Osteoblast (primary cell): Measurements from ENCODE around the gene TMEM234. TPM values are rescaled to one million over a fixed set of nuclear protein-coding genes. Genes with fewer than 3 reads are reported as not detected.

Experiments used
- DNase-seq: peaks from one replicate; pipeline ENCODE4 v3.0.0; 2011; ENCODE audit warnings: low spot score, mixed read lengths; ENCODE audit not compliant: insufficient read length; ENCODE audit errors: missing footprints
- H2AFZ ChIP-seq: 2 replicates; pipeline ENCODE4 v1.6.0; 2011; ENCODE audit warnings: mild to moderate bottlenecking, low read length
- H3K27ac ChIP-seq: 2 replicates; pipeline ENCODE4 v1.5.1; 2011; ENCODE audit warnings: mild to moderate bottlenecking, low read depth, low read length, moderate library complexity
- H3K27me3 ChIP-seq: 2 replicates; pipeline ENCODE4 v1.6.0; 2012; ENCODE audit warnings: mild to moderate bottlenecking, control low read depth, inconsistent platforms, low read length, moderate library complexity; ENCODE audit not compliant: insufficient read depth
- H3K36me3 ChIP-seq: 2 replicates; pipeline ENCODE4 v1.5.1; 2011; ENCODE audit warnings: mild to moderate bottlenecking, low read length, control low read depth, moderate library complexity; ENCODE audit not compliant: insufficient read depth
- H3K4me1 ChIP-seq: 2 replicates; pipeline ENCODE4 v1.5.1; 2011; ENCODE audit warnings: mild to moderate bottlenecking, low read length, control low read depth, moderate library complexity; ENCODE audit not compliant: insufficient read depth
- H3K4me2 ChIP-seq: 2 replicates; pipeline ENCODE4 v1.6.0; 2011; ENCODE audit warnings: mild to moderate bottlenecking, low read length; ENCODE audit not compliant: insufficient read depth
- H3K4me3 ChIP-seq: fragments of 200-600 bp; sonication (generic); 3 replicates; pipeline ENCODE4 v1.5.1; 2012; ENCODE audit warnings: mild to moderate bottlenecking, low read length, inconsistent platforms; ENCODE audit not compliant: insufficient read depth
- H3K79me2 ChIP-seq: 2 replicates; pipeline ENCODE4 v1.6.0; 2012; ENCODE audit warnings: mild to moderate bottlenecking, low read length, control low read depth, inconsistent platforms; ENCODE audit not compliant: insufficient read depth
- H3K9me3 ChIP-seq: 2 replicates; pipeline ENCODE4 v1.5.1; 2011; ENCODE audit warnings: low read depth, low read length, control low read depth
- H4K20me1 ChIP-seq: 2 replicates; pipeline ENCODE4 v1.6.0; 2012; ENCODE audit warnings: mild to moderate bottlenecking, low read length, control low read depth; ENCODE audit not compliant: insufficient read depth
- CTCF ChIP-seq: IDR thresholded peaks from 2 replicates; pipeline ENCODE4 v1.5.1; 2011; ENCODE audit warnings: mild to moderate bottlenecking, low read depth, low read length, moderate library complexity; ENCODE audit errors: extremely low read depth
- small RNA-seq: library from RNA; depleted of rRNA; stranded (forward); fragments of <200 nt; gene quantifications from one replicate; pipeline ENCODE3, GENCODE V24; 2012
- total RNA-seq: library from RNA; depleted of rRNA; stranded (reverse); fragments of >200 nt; gene quantifications from 2 replicates; pipeline ENCODE4 v1.2.3, GENCODE V29; 2012

Gene TMEM234
- total RNA-seq, 1 donor = 24.2 TPM

GRCh38 chr1:32170991-32171390, 51.2 kb downstream of the TMEM234 start:
- no peaks in the 10 kb centered on the region for H4K20me1 ChIP-seq
- no peaks in the 10 kb centered on the region for H3K27me3 ChIP-seq
- H3K4me2 ChIP-seq = no peak overlapping the region
- H3K79me2 ChIP-seq = no peaks in the 10 kb centered on the region
- no peak overlapping the region for H2AFZ ChIP-seq
- H3K27ac ChIP-seq = no peak overlapping the region
- peaks cover 78% of the 10 kb centered on the region for H3K36me3 ChIP-seq
- H3K4me1 ChIP-seq = peaks cover 6% of the 10 kb centered on the region
- H3K4me3 ChIP-seq = no peak overlapping the region
- TF ChIP-seq CTCF = no peak
- no peak for DNase-seq
- no peaks in the 10 kb centered on the region for H3K9me3 ChIP-seq

Small RNA genes within 50 kb of the gene (small RNA-seq; reads per million reads assigned to genes)
- not detected for gene RF00017

Other genes with a start within 250 kb of the TMEM234 start
- gene KHDRBS1, start 208.5 kb downstream of the TMEM234 start, total RNA-seq = 52.8 and 53.9 TPM in 2 replicates
- 4.7 and 5.6 TPM in 2 replicates for gene TMEM39B, start 149.4 kb downstream of the TMEM234 start, total RNA-seq
- gene KPNA6, start 114.3 kb downstream of the TMEM234 start, total RNA-seq = 64.8 and 65.5 TPM in 2 replicates
- gene TXLNA, start 42.7 kb downstream of the TMEM234 start, total RNA-seq = 136 and 140 TPM in 2 replicates
- 8.0 and 11.8 TPM in 2 replicates for gene CCDC28B, start 21.8 kb downstream of the TMEM234 start, total RNA-seq
- gene IQCC, start 16.7 kb downstream of the TMEM234 start, total RNA-seq = 1.8 TPM in 2 replicates
- under 0.01 TPM in 1 of 2 replicates, not detected in the other for gene DCDC2B, start 13.3 kb downstream of the TMEM234 start, total RNA-seq
- 253 and 255 TPM in 2 replicates for gene EIF3I, start 54 bp upstream of the TMEM234 start, total RNA-seq
- gene FAM167B, start 24.9 kb upstream of the TMEM234 start, total RNA-seq = 2.5 and 4.4 TPM in 2 replicates
- 0.29 TPM in 1 of 2 replicates, not detected in the other for gene LCK, start 28.9 kb upstream of the TMEM234 start, total RNA-seq
- gene HDAC1, start 69.7 kb upstream of the TMEM234 start, total RNA-seq = 44.5 and 46.6 TPM in 2 replicates
- 15.9 and 16.6 TPM in 2 replicates for gene MARCKSL1, start 113.9 kb upstream of the TMEM234 start, total RNA-seq
- 1.8 and 2.5 TPM in 2 replicates for gene FAM229A, start 140.1 kb upstream of the TMEM234 start, total RNA-seq
- gene TSSK3, start 140.2 kb upstream of the TMEM234 start, total RNA-seq = 1.5 and 1.8 TPM in 2 replicates
- 68.0 and 69.0 TPM in 2 replicates for gene BSDC1, start 172.1 kb upstream of the TMEM234 start, total RNA-seq
- gene ZBTB8B, start 242.7 kb upstream of the TMEM234 start, total RNA-seq = under 0.01 TPM in 2 replicates